SK-N-SH (cell line): Measurements from ENCODE around the gene UBE3C. TPM values are rescaled to one million over a fixed set of nuclear protein-coding genes. Genes with fewer than 3 reads are reported as not detected.

ENCODE experiments used
- CTCF ChIA-PET: fragments of 300-600, 350-600 bp; formaldehyde crosslinking; extraction: SDS; loops from one replicate; lab custom pipeline; 2021; lab: Yijun Ruan, JAX
- POLR2A ChIA-PET: fragments of 350-600 bp; sonication (Branson Sonifier 250); formaldehyde crosslinking; extraction: SDS; loops from one replicate; lab custom pipeline; 2020; ENCODE audit warnings: antibody characterized with exemption, inconsistent platforms; lab: Yijun Ruan, JAX
- DNase-seq: peaks from one replicate; pipeline ENCODE4 v3.0.0; 2012
- H2AFZ ChIP-seq: fragments of 200-600 bp; sonication (generic); 2 replicates; pipeline ENCODE4 v1.8.1; 2016; ENCODE audit warnings: antibody characterized with exemption, mild to moderate bottlenecking, low read depth
- H3F3A ChIP-seq: fragments of 200-600 bp; sonication (generic); replicated peaks from 2 replicates; pipeline ENCODE3; 2016; ENCODE audit warnings: antibody characterized with exemption, mild to moderate bottlenecking; ENCODE audit not compliant: insufficient read depth
- H3K27ac ChIP-seq, 2 experiments: fragments of 200-500 bp in 1 of 2; fragments of 200-600 bp in 1 of 2; sonication (Bioruptor generic) in 1 of 2; sonication (generic), shearing (Covaris generic) in 1 of 2; 2 replicates each; pipeline versions ENCODE4 v1.5.1 to v1.6.1; 2014 to 2016; ENCODE audit warnings: low read depth in 2 of 2, inconsistent platforms in 1 of 2, low read length in 1 of 2, mild to moderate bottlenecking in 1 of 2, mixed read lengths in 1 of 2
- H3K27me3 ChIP-seq: fragments of 200-600 bp; sonication (generic), shearing (Covaris generic); 2 replicates; pipeline ENCODE4 v1.6.1; 2016; ENCODE audit warnings: mixed run types; ENCODE audit not compliant: insufficient read depth
- H3K36me3 ChIP-seq, 2 experiments: fragments of 200-500 bp in 1 of 2; fragments of 200-600 bp in 1 of 2; sonication (Bioruptor generic) in 1 of 2; sonication (generic) in 1 of 2; replicated peaks in 1 of 2; 2 replicates each; pipeline versions ENCODE3 to v1.5.1; 2014 to 2016; ENCODE audit warnings: low read length in 1 of 2, mild to moderate bottlenecking in 1 of 2; ENCODE audit not compliant: insufficient read depth in 2 of 2, control insufficient read depth in 1 of 2
- H3K4me1 ChIP-seq, 2 experiments: fragments of 200-500 bp in 1 of 2; fragments of 200-600 bp in 1 of 2; sonication (Bioruptor generic) in 1 of 2; sonication (generic), shearing (Covaris generic) in 1 of 2; 2 replicates each; pipeline versions ENCODE4 v1.5.1 to v1.6.1; 2014 to 2016; ENCODE audit warnings: low read depth in 1 of 2, low read length in 1 of 2, mixed run types in 1 of 2; ENCODE audit not compliant: insufficient read depth in 2 of 2, control insufficient read depth in 1 of 2
- H3K4me2 ChIP-seq: fragments of 200-600 bp; sonication (generic), shearing (Covaris generic); 2 replicates; pipeline ENCODE4 v1.6.1; 2017; ENCODE audit warnings: mixed run types
- H3K4me3 ChIP-seq, 2 experiments: fragments of 200-500 bp in 1 of 2; fragments of 200-600 bp in 1 of 2; sonication (Bioruptor generic) in 1 of 2; sonication (generic), shearing (Covaris generic) in 1 of 2; 2 replicates each; pipeline versions ENCODE4 v1.5.1 to v1.8.1; 2014 to 2016; ENCODE audit warnings: low read depth in 2 of 2, inconsistent platforms in 1 of 2, low read length in 1 of 2, mild to moderate bottlenecking in 1 of 2, mixed read lengths in 1 of 2, moderate library complexity in 1 of 2
- H3K79me2 ChIP-seq: fragments of 200-600 bp; sonication (generic); 2 replicates; pipeline ENCODE4 v1.8.1; 2017; ENCODE audit warnings: mild to moderate bottlenecking; ENCODE audit not compliant: insufficient read depth
- H3K9ac ChIP-seq: fragments of 200-600 bp; sonication (generic); 2 replicates; pipeline ENCODE4 v1.6.1; 2017; ENCODE audit warnings: mixed run types
- H3K9me2 ChIP-seq: fragments of 200-600 bp; sonication (generic); 2 replicates; pipeline ENCODE4 v1.6.1; 2017; ENCODE audit warnings: mixed run types
- H3K9me3 ChIP-seq: fragments of 200-600 bp; sonication (generic); 2 replicates; pipeline ENCODE4 v1.6.1; 2017; ENCODE audit warnings: mixed run types, mild to moderate bottlenecking, moderate library complexity
- H4K20me1 ChIP-seq: fragments of 200-600 bp; sonication (generic); 2 replicates; pipeline ENCODE4 v1.6.1; 2017; ENCODE audit warnings: mild to moderate bottlenecking, mixed run types; ENCODE audit not compliant: insufficient read depth
- CTCF ChIP-seq: fragments of 200-600 bp; sonication (generic); IDR thresholded peaks from 2 replicates; pipeline ENCODE4 v1.6.1; 2017; ENCODE audit warnings: antibody characterized with exemption, mild to moderate bottlenecking, moderate library complexity
- EP300 ChIP-seq, 2 experiments: IDR thresholded peaks; 2 replicates each; pipeline versions ENCODE4 v1.4.0 to v1.6.1; 2012; ENCODE audit warnings: borderline replicate concordance in 1 of 2, low read depth in 1 of 2, low read length in 1 of 2
- EZH2phosphoT487 ChIP-seq: fragments of 200-600 bp; sonication (generic); IDR thresholded peaks from 2 replicates; pipeline ENCODE4 v1.6.1; 2017; ENCODE audit warnings: low read depth, mixed run types, mild to moderate bottlenecking, antibody characterized with exemption, moderate library complexity, borderline replicate concordance
- FOSL2 ChIP-seq: IDR thresholded peaks from 2 replicates; pipeline ENCODE4 v1.4.0; 2012; ENCODE audit warnings: low read depth, mild to moderate bottlenecking, moderate library complexity, borderline replicate concordance
- FOXJ3 ChIP-seq: sonication (generic); formaldehyde crosslinking; IDR thresholded peaks from 2 replicates; pipeline ENCODE4 v1.5.1; 2020; ENCODE audit warnings: mild to moderate bottlenecking, missing genetic modification reagents
- MEF2A ChIP-seq: IDR thresholded peaks from 2 replicates; pipeline ENCODE4 v1.4.0; 2012; ENCODE audit warnings: low read depth, borderline replicate concordance
- MXI1 ChIP-seq: IDR thresholded peaks from 2 replicates; pipeline ENCODE4 v1.6.1; 2012; ENCODE audit warnings: mild to moderate bottlenecking, low read depth, low read length, improper control_type of control experiment
- RAD21 ChIP-seq: IDR thresholded peaks from 2 replicates; pipeline ENCODE4 v1.6.1; 2012; ENCODE audit warnings: mild to moderate bottlenecking, low read length
- REST ChIP-seq: IDR thresholded peaks from 2 replicates; pipeline ENCODE4 v1.6.1; 2012; ENCODE audit warnings: mild to moderate bottlenecking, low read depth, low read length, moderate library complexity
- TAF1 ChIP-seq: IDR thresholded peaks from 2 replicates; pipeline ENCODE4 v1.6.1; 2012; ENCODE audit warnings: low read depth, mild to moderate bottlenecking, low read length, moderate library complexity, borderline replicate concordance
- TEAD4 ChIP-seq: IDR thresholded peaks from 2 replicates; pipeline ENCODE4 v1.4.0; 2012; ENCODE audit warnings: mild to moderate bottlenecking, borderline replicate concordance; ENCODE audit not compliant: insufficient read depth
- YY1 ChIP-seq: IDR thresholded peaks from 2 replicates; pipeline ENCODE4 v1.4.0; 2012; ENCODE audit warnings: low read depth, mild to moderate bottlenecking
- ZBTB33 ChIP-seq: IDR thresholded peaks from 2 replicates; pipeline ENCODE4 v1.4.0; 2012; ENCODE audit warnings: low read depth, borderline replicate concordance
- WGBS: methylation state at CpG from one replicate; pipeline ENCODE4 v1.1.6; 2017; ENCODE audit warnings: low lambda C conversion rate; 5-methylcytosine and 5-hydroxymethylcytosine counted together
- polyA plus RNA-seq, 3 experiments: library from polyadenylated mRNA; depleted of rRNA; stranded (reverse); fragments of >200 nt; gene quantifications; 2 replicates each; pipeline ENCODE4 v1.2.3, GENCODE V29; 2012

The UBE3C gene
- polyA plus RNA-seq, 1 of the 3 experiments (the other 2 are of a cell fraction): 48.4 TPM

- Histone ChIP-seq H3K27me3 (no peaks in the 10 kb centered on the region), H3K9ac (no peak overlapping the region), H3K4me1 (no peaks in the 10 kb centered on the region; a peak in 1 of 4 replicates), H3K27ac (no peak overlapping the region), H3K9me2 (no peaks in the 10 kb centered on the region), H3K36me3 (peaks cover 36 to 40% of the 10 kb centered on the region in 2 experiments), H4K20me1 (no peaks in the 10 kb centered on the region), H3K9me3 (no peaks in the 10 kb centered on the region), H3F3A (peaks cover 10% of the 10 kb centered on the region), H2AFZ (no peak overlapping the region), H3K79me2 (peaks cover 3% of the 10 kb centered on the region; the same call in 1 of the 2 replicates), H3K4me2 (no peak overlapping the region), H3K4me3 (no peak overlapping the region)
- no peak for DNase-seq
- ChIA-PET CTCF (interaction anchor here (0.6 to 5.7 kb wide), 9 partner anchors 11 to 299 kb away, joined by 3 to 160 read pairs (median 6); partner anchors contain the start of gene NOM1), POLR2A (no interaction called here)
- 96% methylated on average over 12 of the region's 14 CpGs for WGBS
- no peak for TF ChIP-seq EP300 (IDR thresholded peaks at IDR 0.05; ENCODE audit: borderline replicate concordance in 1 of 2, low read depth in 1 of 2, low read length in 1 of 2)
- no peak for TF ChIP-seq REST
- TF ChIP-seq MEF2A: no peak
- no peak for TF ChIP-seq FOXJ3
- TF ChIP-seq EZH2phosphoT487: no peak
- no peak for TF ChIP-seq ZBTB33
- no peak for TF ChIP-seq MXI1
- no peak for TF ChIP-seq CTCF
- TF ChIP-seq FOSL2: no peak
- no peak for TF ChIP-seq TAF1
- no peak for TF ChIP-seq RAD21
- TF ChIP-seq YY1: no peak
- no peak for TF ChIP-seq TEAD4
These were observed 109.9 kb downstream of the UBE3C start for GRCh38 chr7:157248659-157249058.
